ENCODE results near the gene NOL8.

NOL8 gene

GRCh38 chr9:92310562-92310961, 14.6 kb downstream of the NOL8 start:
- DNase-seq: no peak

GRCh38 chr9:92308893-92309292, 16.3 kb downstream of the NOL8 start:
- DNase-seq: peak in 1 of 2 experiments; percentile 19

- no peak for DNase-seq
Measured at GRCh38 chr9:92300936-92301335, 24.2 kb downstream of the NOL8 start.

GRCh38 chr9:92299116-92299515, 26.0 kb downstream of the NOL8 start:
- DNase-seq: no peak

GRCh38 chr9:92298036-92298435, 27.1 kb downstream of the NOL8 start:
- no peak for DNase-seq

GRCh38 chr9:92297611-92298010, 27.5 kb downstream of the NOL8 start:
- no peak for DNase-seq

- no peak for DNase-seq
Measured at GRCh38 chr9:92295827-92296258, 29.3 kb downstream of the NOL8 start.

- DNase-seq: no peak
Measured at GRCh38 chr9:92295240-92295790, 29.8 kb downstream of the NOL8 start.

GRCh38 chr9:92294297-92294676, 30.9 kb downstream of the NOL8 start:
- DNase-seq: peak in 1 of 2 experiments; percentile 15

- DNase-seq: peak; percentile 95
Measured at GRCh38 chr9:92293452-92294296, 31.5 kb downstream of the NOL8 start, which contains the start of gene IARS1. IARS1 (minus strand) TSS chr9:92293697; CDS start chr9:92289419, 4,278 bp downstream.

GRCh38 chr9:92293075-92293354, 32.1 kb downstream of the NOL8 start:
- no peak for DNase-seq

GRCh38 chr9:92292338-92293074, 32.6 kb downstream of the NOL8 start:
- DNase-seq: no peak

GRCh38 chr9:92291577-92291976, 33.6 kb downstream of the NOL8 start:
- no peak for DNase-seq

- no peak for DNase-seq
Measured at GRCh38 chr9:92290785-92291429, 34.2 kb downstream of the NOL8 start.

GRCh38 chr9:92289708-92290390, 35.3 kb downstream of the NOL8 start:
- DNase-seq: no peak

- DNase-seq: no peak
Measured at GRCh38 chr9:92279302-92279701, 45.8 kb downstream of the NOL8 start.

- DNase-seq: no peak
Measured at GRCh38 chr9:92278110-92278509, 47.0 kb downstream of the NOL8 start.

GRCh38 chr9:92276331-92277032, 48.7 kb downstream of the NOL8 start:
- DNase-seq: no peak

- DNase-seq: no peak
Measured at GRCh38 chr9:92275541-92275940, 49.6 kb downstream of the NOL8 start.

GRCh38 chr9:92270511-92270910, 54.6 kb downstream of the NOL8 start:
- no peak for DNase-seq

- DNase-seq: no peak
Measured at GRCh38 chr9:92266486-92266885, 58.7 kb downstream of the NOL8 start.

GRCh38 chr9:92265154-92265553, 60.0 kb downstream of the NOL8 start:
- no peak for DNase-seq
